Activated CD8-positive, alpha-beta memory T cell treated with anti-CD3 and anti-CD28 coated beads, Interleukin-2, amount 50 U/mL, for 4 hours (primary cell): ENCODE results near the gene UTP20.

ENCODE experiments used
- DNase-seq: peaks from one replicate; pipeline ENCODE4 v3.0.0-alpha.2; 2020

The UTP20 gene

GRCh38 chr12:101280006-101280505 lies at the start of gene UTP20:
Gene UTP20 (plus strand): TSS chr12:101280105. CDS start chr12:101280283, 178 bp downstream.
- DNase-seq: peak; percentile 93

GRCh38 chr12:101230547-101230946 lies 49.4 kb upstream of the UTP20 start:
- DNase-seq: no peak

GRCh38 chr12:101231636-101232035 lies 48.3 kb upstream of the UTP20 start:
- no peak for DNase-seq

GRCh38 chr12:101235686-101236085 lies 44.2 kb upstream of the UTP20 start:
- no peak for DNase-seq

DNA sequence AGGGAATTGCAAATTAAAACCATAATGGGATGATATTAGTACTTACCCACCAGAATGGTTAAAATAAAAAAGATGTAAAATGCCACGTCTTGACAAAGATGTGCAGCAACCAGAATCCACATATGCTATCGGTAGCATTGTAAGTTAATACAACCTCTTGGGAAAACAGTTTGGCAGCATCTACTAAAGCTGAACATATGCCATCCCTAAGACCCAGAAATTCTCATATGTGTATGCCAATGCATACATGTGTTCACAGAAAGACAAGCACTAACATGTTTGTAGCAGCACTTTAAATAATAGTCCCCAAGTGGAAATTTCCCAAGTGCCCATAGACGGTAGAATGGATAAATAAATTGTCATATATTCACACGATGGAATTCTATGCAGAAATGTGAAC lies 41.6 kb upstream of the UTP20 start:
- DNase-seq: no peak

DNA sequence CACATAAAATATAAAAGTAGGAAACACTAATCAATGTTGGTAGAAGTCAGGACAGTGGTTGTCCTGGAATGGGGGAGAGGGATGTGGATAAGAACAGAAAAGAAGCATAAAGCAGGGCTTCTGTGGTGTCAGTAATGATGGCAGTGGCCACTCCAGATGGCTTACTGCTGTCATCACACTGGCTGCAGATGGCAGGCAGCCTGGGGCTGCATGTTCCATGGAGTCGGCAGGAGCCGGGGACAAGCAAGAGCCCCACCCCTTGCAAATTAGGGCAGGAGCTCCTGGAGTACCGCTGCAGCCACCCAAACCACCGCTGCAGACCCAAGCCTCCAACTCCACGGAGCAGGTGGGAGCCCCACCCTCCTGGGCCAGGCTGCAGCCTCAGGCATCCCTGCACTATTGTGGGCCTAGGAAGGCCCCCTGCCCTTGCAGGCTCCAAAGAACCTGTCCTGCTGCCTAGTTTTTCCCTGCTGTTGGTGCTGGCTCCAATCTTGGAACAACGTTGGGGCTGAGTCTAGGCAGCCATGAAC lies 41.0 kb upstream of the UTP20 start:
- DNase-seq: no peak

DNA sequence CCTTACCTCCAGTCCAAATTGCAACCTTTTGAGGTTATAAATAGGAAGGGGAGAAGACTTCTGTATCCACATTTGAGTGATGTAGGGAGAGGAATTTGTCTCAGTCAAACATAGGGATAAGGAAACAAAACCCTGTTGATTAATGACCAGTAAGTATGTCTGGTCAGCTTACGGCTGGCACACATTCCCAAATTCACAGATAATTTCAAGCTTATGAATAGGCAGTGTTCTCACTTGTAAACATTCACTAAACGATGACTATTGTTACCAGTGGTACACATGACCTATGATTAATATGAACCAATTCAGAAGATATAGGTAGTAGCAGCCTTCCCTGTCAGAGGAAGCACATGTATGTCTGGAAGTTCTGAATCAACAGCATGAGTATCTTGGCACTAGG lies 36.8 kb upstream of the UTP20 start:
- no peak for DNase-seq

- no peak for DNase-seq
Observed at GRCh38 chr12:101243616-101244015, 36.3 kb upstream of the UTP20 start.

DNA sequence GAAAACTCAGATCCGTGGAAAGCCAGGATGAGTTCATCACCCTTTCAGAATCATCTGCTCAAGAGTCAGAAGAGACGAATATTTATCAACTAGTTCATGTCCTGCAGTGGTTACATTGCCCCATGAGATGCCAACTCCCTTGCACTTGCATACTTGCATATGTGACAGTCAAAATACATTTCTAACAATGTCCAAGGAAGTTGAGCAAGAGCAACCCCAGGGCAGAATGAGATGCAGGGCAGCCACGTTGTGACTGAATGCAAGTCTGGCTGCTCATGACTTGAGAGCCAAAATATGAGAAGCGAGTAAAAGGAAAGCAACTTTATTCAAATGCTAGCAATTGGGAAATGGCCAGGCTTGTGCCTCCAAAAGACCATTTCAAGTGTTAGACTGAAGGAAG lies 23.6 kb upstream of the UTP20 start:
- DNase-seq: no peak

- no peak for DNase-seq
Observed at GRCh38 chr12:101257357-101257756, 22.5 kb upstream of the UTP20 start.

DNA sequence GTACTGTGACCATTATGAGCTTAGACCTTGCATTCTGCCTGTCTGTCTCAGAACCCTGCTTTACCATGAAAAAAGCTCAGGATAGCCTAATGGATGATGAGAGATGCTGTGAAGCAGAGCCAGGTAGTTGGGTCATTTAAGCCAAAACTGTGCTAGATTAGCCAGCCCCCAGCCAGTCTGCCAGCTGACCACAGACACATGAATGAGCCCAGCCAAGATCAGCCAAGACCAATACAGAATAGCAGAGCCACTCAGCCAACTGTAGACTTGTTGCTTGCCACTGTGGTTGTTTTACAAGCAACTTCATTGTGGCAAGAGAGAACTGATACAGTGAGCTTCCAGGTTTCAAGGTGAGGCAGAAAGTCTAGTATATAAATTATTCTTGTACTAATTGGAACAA lies 12.8 kb upstream of the UTP20 start:
- no peak for DNase-seq

GRCh38 chr12:101276433-101276832 lies 3.5 kb upstream of the UTP20 start:
- no peak for DNase-seq

GRCh38 chr12:101277443-101277842 lies 2.5 kb upstream of the UTP20 start:
- DNase-seq: no peak

GRCh38 chr12:101287357-101287756 lies 7.5 kb downstream of the UTP20 start:
- no peak for DNase-seq

- DNase-seq: no peak
Observed at GRCh38 chr12:101297661-101298060, 17.8 kb downstream of the UTP20 start.

GRCh38 chr12:101298426-101298825 lies 18.5 kb downstream of the UTP20 start:
- DNase-seq: no peak

- no peak for DNase-seq
Observed at GRCh38 chr12:101299346-101299745, 19.4 kb downstream of the UTP20 start.

- no peak for DNase-seq
Observed at GRCh38 chr12:101299931-101300330, 20.0 kb downstream of the UTP20 start.

- DNase-seq: no peak
Observed at GRCh38 chr12:101302741-101303140, 22.8 kb downstream of the UTP20 start.

GRCh38 chr12:101305226-101305779 lies 25.4 kb downstream of the UTP20 start:
- DNase-seq: no peak

DNA sequence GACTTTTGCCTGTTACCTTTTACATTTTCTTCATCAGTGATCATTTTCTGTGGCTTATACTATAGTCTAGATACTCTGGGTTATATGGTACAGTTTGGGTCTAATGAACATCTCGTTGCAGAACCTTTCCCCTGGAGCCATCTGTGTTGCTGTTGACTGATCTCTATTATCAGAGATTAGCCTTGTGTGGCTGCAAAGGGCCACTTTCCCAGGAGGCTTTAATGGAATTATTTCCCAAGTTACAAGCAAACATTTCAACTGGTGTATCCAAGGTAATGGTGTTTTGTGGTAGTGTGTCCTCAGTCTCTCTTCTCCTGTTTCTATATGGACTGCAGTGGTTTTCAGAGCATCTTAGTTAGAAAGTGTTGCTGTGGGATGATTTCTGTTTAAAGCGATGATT lies 25.9 kb downstream of the UTP20 start:
- DNase-seq: no peak

DNA sequence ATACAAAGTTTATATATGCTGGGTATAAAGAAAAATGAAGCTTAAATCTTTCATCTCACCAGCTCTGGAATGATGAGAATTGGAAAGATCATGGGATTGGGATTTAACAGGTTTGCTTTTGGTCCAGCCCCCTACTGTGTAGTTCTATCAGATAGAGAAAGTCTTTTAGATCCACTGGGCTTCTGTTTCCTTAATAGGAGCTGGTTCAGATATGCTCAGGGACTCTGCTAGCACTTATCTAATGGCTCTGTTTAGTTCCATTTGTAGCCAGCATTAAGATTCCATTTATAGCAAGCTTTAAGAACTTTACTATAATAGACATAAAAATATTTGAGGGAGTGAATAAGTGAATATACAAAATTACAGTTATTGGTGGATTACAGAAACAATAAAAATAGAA lies 42.6 kb downstream of the UTP20 start:
- DNase-seq: no peak

DNA sequence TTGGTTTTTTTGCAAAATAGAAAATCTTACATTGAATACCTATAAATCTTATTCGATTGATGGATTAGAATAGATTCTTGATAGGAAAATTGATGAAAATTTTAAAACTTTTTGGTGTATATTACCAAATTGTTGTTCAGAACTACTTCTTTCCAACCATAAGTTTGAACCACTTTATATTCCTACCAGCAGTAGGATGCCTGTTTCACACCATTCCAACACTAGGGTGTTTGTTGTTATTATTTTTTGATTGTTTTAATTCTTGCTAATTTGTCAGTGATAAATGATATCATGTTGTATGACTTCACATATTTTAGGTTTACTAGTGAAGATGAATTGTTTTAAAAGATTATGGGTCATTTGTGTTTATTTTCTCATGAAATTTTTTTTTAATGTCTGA lies 43.4 kb downstream of the UTP20 start:
- DNase-seq: no peak

DNA sequence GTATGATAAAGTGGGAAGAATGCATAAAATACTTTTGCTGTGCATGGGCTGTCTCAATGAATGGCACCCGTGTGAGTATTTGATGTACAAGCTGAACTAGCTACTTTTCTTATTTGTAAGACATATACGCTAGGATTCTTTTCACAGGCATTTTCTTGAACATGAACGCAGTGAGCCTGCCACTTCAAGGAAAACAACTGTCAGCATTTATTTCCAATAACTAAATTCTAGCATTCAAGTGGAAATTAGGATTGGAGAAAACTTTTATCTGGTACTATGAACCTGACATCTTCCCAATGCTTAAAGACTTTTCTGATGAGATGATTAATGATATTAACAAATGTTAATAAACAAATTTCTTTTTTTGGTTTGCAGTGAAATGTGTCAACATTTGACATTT lies 45.7 kb downstream of the UTP20 start:
- no peak for DNase-seq

DNA sequence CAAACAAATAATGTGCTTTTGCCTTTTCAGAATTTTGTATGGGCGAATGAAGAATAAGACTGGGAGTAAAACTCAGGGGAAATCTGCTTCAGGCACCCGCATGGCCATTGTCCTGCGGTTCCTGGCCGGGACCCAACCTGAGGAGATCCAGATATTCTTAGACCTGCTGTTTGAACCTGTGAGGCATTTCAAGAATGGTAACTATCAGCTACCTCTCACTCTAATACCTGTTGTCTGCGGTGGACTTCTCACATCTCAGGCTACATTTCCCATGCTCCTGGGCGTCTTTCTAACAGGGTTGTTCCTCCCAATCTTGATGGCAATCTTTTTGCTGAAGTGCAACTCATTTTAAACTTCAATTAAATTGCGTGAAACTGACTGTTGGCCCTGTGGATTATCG lies 47.1 kb downstream of the UTP20 start:
- DNase-seq: no peak
